ENCODE results near the gene PMM1.

PMM1 gene

DNA sequence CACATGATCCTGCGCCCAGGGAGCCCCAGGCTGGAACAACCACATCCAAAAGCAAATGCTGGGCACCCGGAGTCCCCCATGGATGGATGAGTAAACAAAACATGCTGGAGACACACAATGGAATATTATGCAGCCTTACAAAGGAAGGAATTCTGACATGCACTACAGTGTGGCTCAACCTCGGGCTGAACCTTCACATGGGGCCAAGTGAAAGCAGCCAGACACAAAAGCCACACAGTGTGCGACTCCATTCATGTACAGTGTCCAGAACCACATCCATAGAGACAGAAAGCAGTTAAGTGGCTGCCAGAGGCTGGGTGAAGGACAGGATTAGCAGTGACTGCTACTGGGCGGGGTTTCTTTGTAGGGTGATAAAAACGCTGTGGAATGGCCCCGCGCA lies 55.4 kb downstream of the PMM1 start:
- no peak for DNase-seq

DNA sequence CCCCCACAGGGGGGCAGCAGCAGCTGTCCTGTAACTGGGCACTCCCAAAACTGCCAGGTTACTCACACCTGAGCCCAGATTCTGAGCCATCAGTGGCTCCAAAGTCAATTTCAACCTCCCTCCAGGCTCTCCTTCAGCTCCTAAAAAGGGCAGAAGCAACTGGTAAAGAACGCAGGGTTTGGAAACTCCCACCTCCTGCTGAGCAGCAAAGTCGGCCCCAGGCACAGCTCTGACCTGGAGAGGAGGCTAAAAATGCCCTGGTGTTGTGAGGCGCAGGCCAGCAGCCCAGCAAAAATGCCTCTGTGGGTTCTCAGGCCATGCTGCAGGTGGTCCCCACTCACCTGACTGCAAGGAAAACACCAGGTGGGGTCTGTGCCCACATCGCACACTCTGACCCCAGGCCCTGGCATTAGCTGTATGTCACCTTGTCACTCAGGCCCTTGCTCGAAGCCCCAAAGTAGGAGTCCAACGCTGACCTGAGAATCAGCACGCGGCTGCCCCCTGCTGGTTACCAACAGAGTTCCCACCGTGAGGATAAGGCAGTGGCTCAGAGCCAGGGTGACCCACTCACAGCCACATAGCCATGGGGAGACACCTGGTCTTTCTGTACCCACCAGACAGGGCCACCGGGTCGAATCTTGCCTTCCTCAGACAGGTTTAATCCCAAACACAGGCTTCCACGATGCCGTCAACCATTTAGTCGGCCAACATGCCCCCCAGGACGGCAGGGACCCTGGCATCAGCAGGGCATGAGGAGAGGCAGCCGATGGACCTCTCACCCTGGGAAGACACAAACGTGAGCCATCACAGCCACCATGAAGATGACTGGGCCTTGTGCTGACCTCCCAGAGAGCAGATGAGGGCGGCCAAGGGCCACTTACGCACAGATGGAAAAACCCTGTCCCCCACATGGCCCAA lies 56.5 kb downstream of the PMM1 start:
- peak; percentile 54 for DNase-seq

DNA sequence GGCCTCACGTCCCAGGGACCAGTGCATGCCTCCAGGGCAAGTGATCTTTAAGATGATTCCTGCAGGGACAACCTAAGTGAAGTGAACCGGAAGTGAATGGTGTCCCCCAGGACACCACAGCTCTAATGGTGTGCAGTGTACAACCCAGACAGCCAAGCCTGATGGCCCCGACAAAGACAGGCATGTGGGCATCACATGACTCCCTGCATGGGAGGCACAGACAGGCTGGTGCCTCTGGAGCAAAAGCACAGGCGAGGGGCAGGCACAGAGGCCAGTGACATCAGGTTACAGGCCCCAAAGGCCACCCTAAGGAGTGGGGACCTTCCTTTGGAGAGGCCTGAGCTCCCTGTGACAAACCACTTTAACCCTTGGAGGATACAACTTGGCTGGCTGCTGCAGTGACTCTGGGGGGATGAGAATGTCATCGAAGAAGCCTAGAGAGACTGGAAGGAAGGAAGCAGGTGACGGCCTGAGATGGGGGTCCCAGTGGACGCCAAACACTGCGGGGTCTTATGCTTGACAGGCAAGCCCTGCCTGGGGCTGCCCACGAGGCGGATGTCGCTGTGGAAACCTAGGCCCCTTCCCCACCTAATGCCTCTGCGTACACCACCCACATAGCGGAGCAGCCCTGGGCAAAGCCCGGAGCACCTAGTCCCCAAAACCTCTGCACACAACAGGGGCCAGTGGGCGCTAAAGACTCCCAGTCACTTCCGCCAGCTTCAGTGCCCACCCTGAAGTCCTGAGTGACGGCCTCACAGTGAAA lies 57.7 kb downstream of the PMM1 start:
- no peak for DNase-seq

DNA sequence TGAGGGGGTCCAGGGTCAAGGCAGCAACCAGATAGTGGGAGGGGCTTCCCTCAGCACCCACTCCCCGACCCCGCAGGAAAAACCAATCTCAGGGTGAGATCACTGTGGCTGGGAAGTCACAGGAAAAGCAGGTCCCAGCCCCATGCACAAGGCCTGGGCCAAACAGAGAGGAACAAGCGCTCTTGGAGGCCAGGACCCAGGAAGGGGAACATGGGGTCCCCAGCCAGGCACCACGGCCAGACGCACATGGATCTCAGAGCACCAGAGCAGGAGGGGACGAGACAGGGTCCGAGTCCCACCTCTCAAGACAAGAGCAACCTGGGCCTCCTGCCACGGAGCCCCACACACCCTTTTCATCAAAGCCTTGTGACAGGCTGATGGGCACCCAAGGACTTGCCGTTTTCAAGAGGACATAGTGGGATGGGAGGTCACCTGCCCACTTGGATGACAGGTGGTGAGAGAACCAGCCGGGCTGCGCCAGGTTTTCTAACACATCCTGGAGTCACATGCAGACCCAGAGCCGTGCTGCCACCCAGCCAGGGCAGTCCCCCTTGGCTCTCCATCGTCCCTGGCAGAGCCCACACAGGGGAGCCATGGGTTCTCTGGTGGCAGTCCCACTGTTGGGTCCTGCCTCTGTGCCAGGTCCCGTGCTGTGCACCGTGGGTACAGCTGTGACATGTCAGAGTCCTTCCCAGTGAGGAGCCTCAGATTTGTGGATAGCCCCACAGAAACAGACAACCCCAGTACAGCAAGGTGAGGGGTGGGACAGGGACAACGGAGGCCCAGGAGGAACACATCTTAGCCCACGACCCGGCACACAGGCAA lies 58.5 kb downstream of the PMM1 start:
- DNase-seq: no peak

DNA sequence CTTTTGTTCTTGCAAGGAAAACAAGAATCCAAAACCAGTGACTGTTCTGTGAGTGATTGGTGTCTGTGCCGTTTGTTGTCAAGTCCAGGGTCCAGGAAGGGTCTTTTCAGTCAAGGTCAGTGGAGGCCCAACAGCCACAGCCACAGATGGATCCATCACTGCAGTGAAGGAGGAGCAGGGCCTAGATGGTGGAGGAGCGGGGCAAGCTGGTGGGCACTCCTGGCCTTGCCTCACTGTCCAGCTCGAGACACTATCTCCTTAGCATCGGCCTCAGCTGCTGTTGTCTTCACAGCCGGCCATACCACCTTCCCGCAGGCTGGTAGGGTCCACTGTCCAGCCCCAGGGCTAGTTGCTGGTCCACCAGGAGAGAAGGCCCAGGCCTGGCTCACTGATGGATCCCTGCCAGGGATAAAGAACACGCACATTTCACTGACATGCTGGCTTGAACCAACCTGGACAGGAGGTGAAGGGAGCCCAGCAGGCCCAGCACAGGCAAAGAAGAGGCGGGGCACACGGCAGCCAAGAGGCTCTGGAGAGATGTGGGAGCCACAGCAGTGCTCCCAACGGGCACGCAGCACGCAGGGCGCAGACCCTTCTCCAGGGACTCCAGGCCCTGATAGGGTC lies 60.6 kb downstream of the PMM1 start:
- no peak for DNase-seq

DNA sequence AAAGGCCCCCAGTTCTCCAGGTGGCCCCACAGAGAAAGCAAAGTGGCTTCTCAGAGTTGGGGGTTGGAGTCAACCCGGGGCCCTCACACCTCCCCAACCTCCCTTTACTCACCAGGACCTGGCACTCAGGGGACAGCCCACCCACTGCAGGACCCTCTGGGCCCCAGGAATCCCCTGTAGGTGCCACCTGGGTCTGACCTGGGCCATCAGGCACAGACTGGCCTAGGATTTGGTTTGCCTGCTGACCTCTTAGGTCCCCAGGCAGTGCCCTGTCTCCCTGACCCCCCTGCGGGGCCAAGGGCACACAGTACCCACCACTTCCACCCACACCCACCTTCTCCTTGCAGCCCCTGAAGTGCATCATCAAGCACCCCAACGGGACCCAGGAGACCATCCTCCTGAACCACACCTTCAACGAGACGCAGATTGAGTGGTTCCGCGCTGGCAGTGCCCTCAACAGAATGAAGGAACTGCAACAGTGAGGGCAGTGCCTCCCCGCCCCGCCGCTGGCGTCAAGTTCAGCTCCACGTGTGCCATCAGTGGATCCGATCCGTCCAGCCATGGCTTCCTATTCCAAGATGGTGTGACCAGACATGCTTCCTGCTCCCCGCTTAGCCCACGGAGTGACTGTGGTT lies 61.4 kb downstream of the PMM1 start:
- no peak for DNase-seq
